Measurements from ENCODE around the gene ACTN1.

DNA sequence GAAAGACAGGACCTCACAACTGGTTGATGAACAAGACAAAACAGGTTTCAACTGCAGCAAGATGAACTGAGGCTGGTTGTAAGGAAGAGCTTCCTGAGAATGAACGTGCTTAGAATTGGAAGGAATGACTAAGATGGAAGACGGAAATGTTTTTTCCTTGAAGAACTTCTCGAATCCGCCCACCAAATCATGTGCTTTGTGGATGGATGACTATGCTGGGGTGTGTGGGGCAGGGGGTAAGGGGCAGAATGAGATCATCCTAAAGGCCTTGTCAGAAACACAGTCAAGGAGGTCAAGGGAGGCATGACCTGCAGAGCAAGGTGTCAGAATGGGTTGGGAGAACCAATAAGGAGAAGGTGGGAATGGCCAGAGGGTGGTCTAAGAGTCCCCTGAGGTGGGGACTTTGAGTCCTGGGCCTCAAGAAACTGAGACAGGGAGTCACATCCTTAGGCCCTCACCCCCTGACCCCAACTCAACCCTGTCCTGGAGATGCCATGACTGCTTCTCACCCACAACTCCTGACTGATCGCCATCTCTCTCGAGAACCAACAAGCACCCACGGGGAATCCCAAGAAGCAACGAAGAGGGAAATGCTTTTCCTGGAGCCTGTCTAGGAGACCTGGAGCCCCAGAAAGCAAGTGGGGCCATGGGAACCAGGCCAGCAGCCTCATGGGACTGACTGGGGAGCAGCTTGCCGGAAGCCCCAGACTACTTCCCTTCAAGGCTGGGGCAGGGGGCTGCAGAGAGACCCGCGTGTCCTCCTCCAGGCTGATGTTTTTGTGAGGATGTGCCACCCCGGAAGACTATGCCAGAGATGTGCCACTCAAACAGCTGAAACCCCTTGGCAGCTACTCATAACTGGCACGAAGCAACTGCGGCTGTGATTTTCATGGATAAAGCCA, 84.0 kb downstream of the ACTN1 start:
- TF ChIP-seq GATA2 (IDR thresholded peaks at IDR 0.05; ENCODE audit: low read depth, low read length) (no peak), GATA3 (IDR thresholded peaks at IDR 0.05; ENCODE audit: low read depth, low read length) (no peak)

All from SH-SY5Y (cell line).